CD14-positive monocyte (primary cell): ENCODE data around the gene SCGB1C2. TPM values are rescaled to one million over a fixed set of nuclear protein-coding genes. Genes with fewer than 3 reads are reported as not detected.

Source experiments
- DNase-seq, 3 donors: peaks; one replicate each; pipeline ENCODE4 v3.0.0-alpha.2; 2011 to 2022
- H2AFZ ChIP-seq: 2 replicates; pipeline ENCODE4 v1.6.0; 2012; ENCODE audit warnings: mild to moderate bottlenecking, low read depth, low read length, inconsistent platforms; ENCODE audit not compliant: insufficient read depth, poor library complexity, severe bottlenecking
- H3K27ac ChIP-seq, 2 donors: 1 replicate in 1 of 2; 2 replicates in 1 of 2; pipeline ENCODE4 v1.5.1; 2012 to 2013; ENCODE audit warnings: low read length in 2 of 2, control low read depth in 1 of 2, inconsistent platforms in 1 of 2, low read depth in 1 of 2, mild to moderate bottlenecking in 1 of 2
- H3K27me3 ChIP-seq, 2 donors: one replicate each; pipeline versions ENCODE4 v1.6.0 to v1.6.1; 2011 to 2013; ENCODE audit warnings: low read length in 2 of 2; ENCODE audit not compliant: control insufficient read depth in 2 of 2, insufficient read depth in 2 of 2
- H3K36me3 ChIP-seq, 2 donors: replicated peaks in 1 of 2; 1 replicate in 1 of 2; 2 replicates in 1 of 2; pipeline versions ENCODE4 v1.5.1 to v1.6.1; 2012 to 2013; ENCODE audit warnings: low read length in 2 of 2, control low read depth in 1 of 2, inconsistent platforms in 1 of 2, mild to moderate bottlenecking in 1 of 2; ENCODE audit not compliant: insufficient read depth in 2 of 2, control insufficient read depth in 1 of 2
- H3K4me1 ChIP-seq, 2 donors: 1 replicate in 1 of 2; 2 replicates in 1 of 2; pipeline versions ENCODE4 v1.5.1 to v1.6.1; 2012 to 2013; ENCODE audit warnings: low read length in 2 of 2, control low read depth in 1 of 2, inconsistent platforms in 1 of 2, mild to moderate bottlenecking in 1 of 2, moderate library complexity in 1 of 2; ENCODE audit not compliant: insufficient read depth in 2 of 2, control insufficient read depth in 1 of 2
- H3K4me2 ChIP-seq: replicated peaks from 2 replicates; pipeline ENCODE3; 2012; ENCODE audit warnings: low read length, moderate library complexity, mild to moderate bottlenecking; ENCODE audit not compliant: poor library complexity, severe bottlenecking; ENCODE audit errors: extremely low read depth
- H3K4me3 ChIP-seq, 3 experiments: fragments of 200-600 bp in 1 of 3; sonication (generic) in 1 of 3; replicated peaks in 1 of 3; 1 replicate in 2 of 3; 2 replicates in 1 of 3; pipeline ENCODE4 v1.5.1; 2011 to 2013; ENCODE audit warnings: low read length in 3 of 3, mild to moderate bottlenecking in 3 of 3, control low read depth in 2 of 3, low read depth in 2 of 3, inconsistent platforms in 1 of 3, moderate library complexity in 1 of 3
- H3K79me2 ChIP-seq: 2 replicates; pipeline ENCODE4 v1.6.0; 2012; ENCODE audit warnings: mild to moderate bottlenecking, control low read depth, inconsistent platforms, low read length, moderate library complexity; ENCODE audit not compliant: insufficient read depth
- H3K9ac ChIP-seq: 2 replicates; pipeline ENCODE4 v1.6.0; 2017; ENCODE audit warnings: low read length, mild to moderate bottlenecking; ENCODE audit not compliant: insufficient read depth, poor library complexity, severe bottlenecking
- H3K9me3 ChIP-seq, 2 donors: replicated peaks in 1 of 2; 1 replicate in 1 of 2; 2 replicates in 1 of 2; pipeline versions ENCODE4 v1.5.1 to v1.6.1; 2012 to 2013; ENCODE audit warnings: low read length in 2 of 2, control low read depth in 1 of 2; ENCODE audit not compliant: control insufficient read depth in 1 of 2, insufficient read depth in 1 of 2
- H4K20me1 ChIP-seq: 2 replicates; pipeline ENCODE4 v1.6.0; 2012; ENCODE audit warnings: mild to moderate bottlenecking, low read length, control low read depth, moderate library complexity; ENCODE audit not compliant: insufficient read depth
- H3K27ac Mint-ChIP-seq, 7 donors: one replicate each; pipeline ENCODE4 v1.8.0; 2020; ENCODE audit warnings: mild to moderate bottlenecking in 7 of 7, mixed read lengths in 7 of 7, moderate library complexity in 6 of 7, inconsistent platforms in 2 of 7
- H3K27me3 Mint-ChIP-seq, 3 donors: one replicate each; pipeline ENCODE4 v1.8.0; 2021 to 2022; ENCODE audit warnings: low read depth in 3 of 3, mild to moderate bottlenecking in 3 of 3, mixed read lengths in 3 of 3, moderate library complexity in 3 of 3, inconsistent platforms in 1 of 3
- H3K36me3 Mint-ChIP-seq, 2 donors: one replicate each; pipeline ENCODE4 v1.8.0; 2020; ENCODE audit warnings: mixed read lengths in 2 of 2, inconsistent platforms in 1 of 2, mild to moderate bottlenecking in 1 of 2
- H3K4me1 Mint-ChIP-seq: one replicate; pipeline ENCODE4 v1.8.0; 2020; ENCODE audit warnings: mild to moderate bottlenecking, mixed read lengths
- H3K4me3 Mint-ChIP-seq, 2 donors: one replicate each; pipeline ENCODE4 v1.8.0; 2020; ENCODE audit warnings: mild to moderate bottlenecking in 2 of 2, mixed read lengths in 2 of 2, moderate library complexity in 1 of 2
- H3K9me3 Mint-ChIP-seq, 7 donors: one replicate each; pipeline ENCODE4 v1.8.0; 2020 to 2022; ENCODE audit warnings: mixed read lengths in 7 of 7, mild to moderate bottlenecking in 6 of 7, moderate library complexity in 6 of 7, inconsistent platforms in 2 of 7
- CTCF ChIP-seq: fragments of 200-600 bp; IDR thresholded peaks from one replicate; pipeline ENCODE4 v1.8.0; 2022; ENCODE audit warnings: antibody characterized with exemption, mild to moderate bottlenecking
- WGBS: methylation state at CpG from one replicate; pipeline ENCODE4 v1.1.5; 2013; ENCODE audit warnings: missing lambda C conversion rate; ENCODE audit not compliant: insufficient coverage; 5-methylcytosine and 5-hydroxymethylcytosine counted together
- intact Hi-C, 2 donors: fragments of 100-400 bp; cut with micrococcal nuclease; formaldehyde crosslinking; loops; one replicate each; pipeline versions ENCODE4 v1.15.0 to v1.15.1; 2023
- polyA plus RNA-seq, 3 donors: library from polyadenylated mRNA; depleted of rRNA in 1 of 3; unstranded in 2 of 3; stranded (reverse) in 1 of 3; fragments of 300-500 nt in 2 of 3; fragments of >200 nt in 1 of 3; fragmentation: Illumina TruSeq in 2 of 3; gene quantifications; 1 replicate in 2 of 3; 2 replicates in 1 of 3; pipeline ENCODE4 v1.2.3, GENCODE V29; 2012 to 2021

Gene SCGB1C2
- polyA plus RNA-seq, 3 donors = not detected

- Histone ChIP-seq H3K79me2 (no peaks in the 10 kb centered on the region), H3K9ac (no peak overlapping the region), H4K20me1 (no peaks in the 10 kb centered on the region), H3K4me2 (no peak overlapping the region), H3K27me3 (no peaks in the 10 kb centered on the region), H3K4me3 (no peak overlapping the region), H3K36me3 (no peaks in the 10 kb centered on the region), H2AFZ (no peak overlapping the region), H3K9me3 (no peaks in the 10 kb centered on the region), H3K4me1 (no peaks in the 10 kb centered on the region), H3K27ac (no peak overlapping the region)
- no peak overlapping the region for H3K27ac Mint-ChIP-seq
- H3K4me1 Mint-ChIP-seq = peaks cover 2% of the 10 kb centered on the region
- DNase-seq = no peak
- TF ChIP-seq CTCF = no peak
- H3K36me3 Mint-ChIP-seq = no peaks in the 10 kb centered on the region
- peaks cover 0 to 2% (median 0%) of the 10 kb centered on the region in 7 donors for H3K9me3 Mint-ChIP-seq
- intact Hi-C loops = no loop called here
- whole genome bisulfite sequencing = 91% methylated on average over 11 of the region's 11 CpGs
- H3K27me3 Mint-ChIP-seq = peaks cover 0 to 4% (median 4%) of the 10 kb centered on the region in 3 donors
- no peak overlapping the region for H3K4me3 Mint-ChIP-seq
These were observed 25.3 kb downstream of the SCGB1C2 start for GRCh38 chr17:162689-163088.

- Histone ChIP-seq H3K4me3 (no peak overlapping the region), H3K9ac (no peak overlapping the region), H3K27ac (no peak overlapping the region), H2AFZ (no peak overlapping the region), H3K4me1 (no peaks in the 10 kb centered on the region), H3K9me3 (no peaks in the 10 kb centered on the region), H3K79me2 (no peaks in the 10 kb centered on the region), H3K27me3 (no peaks in the 10 kb centered on the region), H3K4me2 (no peak overlapping the region), H3K36me3 (no peaks in the 10 kb centered on the region), H4K20me1 (no peaks in the 10 kb centered on the region)
- Mint-ChIP-seq H3K9me3 (peaks cover 0 to 2% (median 0%) of the 10 kb centered on the region in 7 donors), H3K27me3 (peaks cover 0 to 4% (median 4%) of the 10 kb centered on the region in 3 donors), H3K4me3 (no peak overlapping the region), H3K36me3 (no peaks in the 10 kb centered on the region), H3K27ac (no peak overlapping the region), H3K4me1 (peaks cover 2% of the 10 kb centered on the region)
- WGBS = 79% methylated on average over 10 of the region's 11 CpGs
- intact Hi-C loops = no loop called here
- TF ChIP-seq CTCF = no peak
- no peak for DNase-seq
These were observed 26.2 kb downstream of the SCGB1C2 start for GRCh38 chr17:163514-164098.
